Gastrocnemius medialis (tissue), 4 donors: ENCODE results near the gene FARSB. TPM values are rescaled to one million over a fixed set of nuclear protein-coding genes. Genes with fewer than 3 reads are reported as not detected.

Experiments
- ATAC-seq, 2 donors: fragments of 150-250 bp; one replicate each; pipeline ENCODE4 v1.9.1; 2016
- DNase-seq, 2 donors: peaks; one replicate each; pipeline ENCODE4 v3.0.0-alpha.2; 2019
- H3K27ac ChIP-seq, 4 donors: fragments of 200-600 bp; sonication (generic); 1 replicate in 1 of 4; 2 replicates in 3 of 4; pipeline ENCODE4 v1.5.1; 2016 to 2018; ENCODE audit warnings: mild to moderate bottlenecking in 2 of 4, moderate library complexity in 1 of 4
- H3K27me3 ChIP-seq, 3 donors: fragments of 200-600 bp; sonication (generic) in 2 of 3; 1 replicate in 1 of 3; 2 replicates in 2 of 3; pipeline versions ENCODE4 v1.5.1 to v1.6.0; 2016 to 2019; ENCODE audit warnings: mild to moderate bottlenecking in 1 of 3, moderate library complexity in 1 of 3
- H3K36me3 ChIP-seq, 2 donors: fragments of 200-600 bp; sonication (generic) in 1 of 2; one replicate each; pipeline ENCODE4 v1.5.1; 2017 to 2018
- H3K4me1 ChIP-seq, 2 donors: fragments of 200-600 bp; sonication (generic) in 1 of 2; one replicate each; pipeline ENCODE4 v1.5.1; 2016 to 2017; ENCODE audit warnings: mild to moderate bottlenecking in 2 of 2
- H3K4me3 ChIP-seq, 4 donors: fragments of 200-600 bp; sonication (generic) in 3 of 4; 1 replicate in 1 of 4; 2 replicates in 3 of 4; pipeline ENCODE4 v1.5.1; 2016 to 2019; ENCODE audit warnings: mild to moderate bottlenecking in 2 of 4
- H3K9me3 ChIP-seq, 3 donors: fragments of 200-600 bp; sonication (generic) in 2 of 3; 1 replicate in 1 of 3; 2 replicates in 2 of 3; pipeline ENCODE4 v1.5.1; 2016 to 2019
- CTCF ChIP-seq, 5 experiments: fragments of 450-650 bp in 3 of 5; fragments of 200-600 bp in 2 of 5; sonication (generic) in 2 of 5; IDR thresholded peaks in 4 of 5; conservative IDR thresholded peaks in 1 of 5; 1 replicate in 4 of 5; 2 replicates in 1 of 5; pipeline ENCODE4 v1.5.1; 2016 to 2019; ENCODE audit warnings: antibody characterized with exemption in 5 of 5, mild to moderate bottlenecking in 3 of 5, moderate library complexity in 3 of 5
- POLR2A ChIP-seq, 2 donors: fragments of 450-650 bp; IDR thresholded peaks; one replicate each; pipeline ENCODE4 v1.6.1; 2017; ENCODE audit warnings: antibody characterized with exemption in 2 of 2, mild to moderate bottlenecking in 2 of 2, moderate library complexity in 2 of 2
- in situ Hi-C, 4 donors: fragments of 200-750 bp; cut with MboI; loops; one replicate each; pipeline versions ENCODE4 v1.15.0 to v1.8.0; 2017; ENCODE audit warnings: low sequenced_read_pairs in 4 of 4
- intact Hi-C: fragments of 100-400 bp; cut with DNase I; formaldehyde crosslinking; loops from one replicate; pipeline ENCODE4 v1.15.1; 2023; ENCODE audit warnings: low total_unique reads
- total RNA-seq, 4 donors: library from RNA; depleted of rRNA; stranded (reverse); fragments of >200 nt; gene quantifications; one replicate each; pipeline versions ENCODE4 v1.1.0 to v1.2.3, GENCODE V29; 2016

Gene FARSB
- total RNA-seq, 4 donors from 2014 or later = 23.9 to 33.5 (median 29.9) TPM

- in situ Hi-C loops (no loop called here), intact Hi-C loops (no loop called here)
- no peak for TF ChIP-seq POLR2A (IDR thresholded peaks at IDR 0.05)
- TF ChIP-seq CTCF (IDR thresholded peaks at IDR 0.05 in 4 of 5, conservative IDR thresholded peaks at IDR 0.05 in 1 of 5) = no peak
- Histone ChIP-seq H3K27me3 (no peaks in the 10 kb centered on the region), H3K4me3 (no peak overlapping the region), H3K27ac (no peak overlapping the region), H3K9me3 (no peaks in the 10 kb centered on the region), H3K4me1 (no peaks in the 10 kb centered on the region), H3K36me3 (peaks cover 0 to 92% of the 10 kb centered on the region in 2 donors)
- DNase-seq (no peak), ATAC-seq (no peak)
These were observed 20.6 kb downstream of the FARSB start for GRCh38 chr2:222635295-222635694.

GRCh38 chr2:222627764-222628163, 28.1 kb downstream of the FARSB start:
- Histone ChIP-seq H3K9me3 (no peaks in the 10 kb centered on the region), H3K27ac (no peak overlapping the region), H3K4me1 (no peaks in the 10 kb centered on the region), H3K27me3 (no peaks in the 10 kb centered on the region), H3K4me3 (no peak overlapping the region), H3K36me3 (peaks cover 0 to 90% of the 10 kb centered on the region in 2 donors)
- TF ChIP-seq POLR2A (IDR thresholded peaks at IDR 0.05) (no peak), CTCF (IDR thresholded peaks at IDR 0.05 in 4 of 5, conservative IDR thresholded peaks at IDR 0.05 in 1 of 5) (no peak)
- DNase-seq (no peak), ATAC-seq (no peak)
- in situ Hi-C loops = no loop called here
- intact Hi-C loops = no loop called here

GRCh38 chr2:222623756-222624309, 32.1 kb downstream of the FARSB start:
- H3K36me3 ChIP-seq = peaks cover 0 to 86% of the 10 kb centered on the region in 2 donors
- in situ Hi-C loops = loop anchor here in 1 of 4 donors (25.0 kb wide), 1 partner anchor 562 kb away; no protein-coding TSS in a partner anchor
- no peak overlapping the region for H3K27ac ChIP-seq

GRCh38 chr2:222622910-222623309, 33.0 kb downstream of the FARSB start:
- no peak for ATAC-seq
- in situ Hi-C loops = loop anchor here in 1 of 4 donors (25.0 kb wide), 1 partner anchor 561 kb away; no protein-coding TSS in a partner anchor
- H3K4me1 ChIP-seq = no peaks in the 10 kb centered on the region
- no peaks in the 10 kb centered on the region for H3K9me3 ChIP-seq
- no peak overlapping the region for H3K27ac ChIP-seq
- H3K4me3 ChIP-seq = no peak overlapping the region
- H3K27me3 ChIP-seq = no peaks in the 10 kb centered on the region
- H3K36me3 ChIP-seq = peaks cover 0 to 84% of the 10 kb centered on the region in 2 donors
- TF ChIP-seq POLR2A (IDR thresholded peaks at IDR 0.05) = no peak
- no peak for TF ChIP-seq CTCF (IDR thresholded peaks at IDR 0.05 in 4 of 5, conservative IDR thresholded peaks at IDR 0.05 in 1 of 5)
- intact Hi-C loops = no loop called here
- DNase-seq = no peak

More at GRCh38 chr2:222623756-222624309, 32.1 kb downstream of the FARSB start:
- no peak overlapping the region for H3K4me3 ChIP-seq
- DNase-seq (no peak), ATAC-seq (no peak)
- intact Hi-C loops = no loop called here
- H3K9me3 ChIP-seq = no peaks in the 10 kb centered on the region
- H3K27me3 ChIP-seq = no peaks in the 10 kb centered on the region
- TF ChIP-seq POLR2A (IDR thresholded peaks at IDR 0.05) = no peak
- no peak for TF ChIP-seq CTCF (IDR thresholded peaks at IDR 0.05 in 4 of 5, conservative IDR thresholded peaks at IDR 0.05 in 1 of 5)
- no peaks in the 10 kb centered on the region for H3K4me1 ChIP-seq
